DND-41 (cell line): ENCODE data around the gene PLXNA4.

Source experiments
- ATAC-seq: fragments of 200-7000 bp; cut with Tn5 transposase; 3 replicates; pipeline ENCODE4 v1.9.1; 2021; ENCODE audit warnings: low read depth; ENCODE audit not compliant: insufficient read depth
- DNase-seq: peaks from one replicate; pipeline ENCODE4 v3.0.0-alpha.2; 2020
- H2AFZ ChIP-seq: 2 replicates; pipeline ENCODE4 v1.6.0; 2012; ENCODE audit warnings: low read depth, low read length
- H3K27ac ChIP-seq: 2 replicates; pipeline ENCODE4 v1.5.1; 2012; ENCODE audit warnings: low read length, inconsistent platforms
- H3K27me3 ChIP-seq: fragments of 200-600 bp; sonication (generic); 2 replicates; pipeline ENCODE4 v1.6.0; 2012; ENCODE audit warnings: low read length, mild to moderate bottlenecking, inconsistent platforms; ENCODE audit not compliant: insufficient read depth, poor library complexity
- H3K36me3 ChIP-seq: 2 replicates; pipeline ENCODE4 v1.5.1; 2012; ENCODE audit warnings: low read length, inconsistent platforms; ENCODE audit not compliant: insufficient read depth
- H3K4me1 ChIP-seq: 2 replicates; pipeline ENCODE4 v1.5.1; 2012; ENCODE audit warnings: mild to moderate bottlenecking, low read length; ENCODE audit not compliant: insufficient read depth
- H3K4me2 ChIP-seq: 2 replicates; pipeline ENCODE4 v1.6.0; 2012; ENCODE audit warnings: mild to moderate bottlenecking, moderate library complexity, low read length, inconsistent platforms; ENCODE audit not compliant: insufficient read depth
- H3K4me3 ChIP-seq, 2 experiments: fragments of 200-600 bp in 1 of 2; shearing (Covaris generic) in 1 of 2; 2 replicates each; pipeline ENCODE4 v1.5.1; 2012 to 2016; ENCODE audit warnings: inconsistent platforms in 2 of 2, low read length in 2 of 2, mild to moderate bottlenecking in 2 of 2, low read depth in 1 of 2, moderate library complexity in 1 of 2
- H3K79me2 ChIP-seq: 2 replicates; pipeline ENCODE4 v1.6.0; 2012; ENCODE audit warnings: low read length, inconsistent platforms; ENCODE audit not compliant: insufficient read depth
- H3K9ac ChIP-seq: 2 replicates; pipeline ENCODE4 v1.6.0; 2012; ENCODE audit warnings: low read depth, mild to moderate bottlenecking, inconsistent platforms, low read length, moderate library complexity
- H3K9me3 ChIP-seq: 2 replicates; pipeline ENCODE4 v1.5.1; 2012; ENCODE audit warnings: low read length, moderate library complexity, mild to moderate bottlenecking, inconsistent platforms; ENCODE audit not compliant: insufficient read depth, severe bottlenecking
- H4K20me1 ChIP-seq: 2 replicates; pipeline ENCODE4 v1.6.0; 2012; ENCODE audit warnings: low read length; ENCODE audit not compliant: insufficient read depth
- CTCF ChIP-seq: IDR thresholded peaks from 2 replicates; pipeline ENCODE4 v1.5.1; 2012; ENCODE audit warnings: borderline replicate concordance, low read length, moderate library complexity, mild to moderate bottlenecking; ENCODE audit not compliant: poor library complexity, severe bottlenecking; ENCODE audit errors: extremely low read depth
- EZH2 ChIP-seq: IDR thresholded peaks from 3 replicates; pipeline ENCODE4 v1.6.1; 2012; ENCODE audit warnings: borderline replicate concordance, low read depth, mild to moderate bottlenecking, moderate library complexity, low read length, inconsistent platforms; ENCODE audit not compliant: severe bottlenecking

Gene PLXNA4

GRCh38 chr7:132435016-132435990 is 141.0 kb downstream of the PLXNA4 start:
- no peak overlapping the region for H3K9ac ChIP-seq
- H4K20me1 ChIP-seq, result no peaks in the 10 kb centered on the region
- H3K79me2 ChIP-seq, result no peaks in the 10 kb centered on the region
- H3K4me3 ChIP-seq, result no peak overlapping the region
- ATAC-seq (no peak), DNase-seq (no peak)
- H3K27ac ChIP-seq, result no peak overlapping the region
- no peak overlapping the region for H3K4me2 ChIP-seq
- peaks cover 2% of the 10 kb centered on the region for H3K27me3 ChIP-seq
- peaks cover 9% of the 10 kb centered on the region for H3K4me1 ChIP-seq
- no peak overlapping the region for H2AFZ ChIP-seq
- no peaks in the 10 kb centered on the region for H3K36me3 ChIP-seq
- TF ChIP-seq CTCF, result no peak
- TF ChIP-seq EZH2, result no peak
- H3K9me3 ChIP-seq, result no peaks in the 10 kb centered on the region

GRCh38 chr7:132434041-132434440 is 142.2 kb downstream of the PLXNA4 start:
- no peak overlapping the region for H2AFZ ChIP-seq
- no peak overlapping the region for H3K27ac ChIP-seq
- no peaks in the 10 kb centered on the region for H4K20me1 ChIP-seq
- peaks cover 2% of the 10 kb centered on the region for H3K27me3 ChIP-seq
- no peak overlapping the region for H3K9ac ChIP-seq
- no peaks in the 10 kb centered on the region for H3K79me2 ChIP-seq
- no peak overlapping the region for H3K4me3 ChIP-seq
- H3K9me3 ChIP-seq, result no peaks in the 10 kb centered on the region
- DNase-seq, result no peak
- TF ChIP-seq CTCF (no peak), EZH2 (no peak)
- H3K4me2 ChIP-seq, result no peak overlapping the region
- ATAC-seq, result no peak
- no peaks in the 10 kb centered on the region for H3K36me3 ChIP-seq
- peaks cover 9% of the 10 kb centered on the region for H3K4me1 ChIP-seq

GRCh38 chr7:132433301-132433700 is 143.0 kb downstream of the PLXNA4 start:
- Histone ChIP-seq H2AFZ (no peak overlapping the region), H3K4me3 (no peak overlapping the region), H3K4me2 (no peak overlapping the region), H3K4me1 (peaks cover 9% of the 10 kb centered on the region), H3K36me3 (no peaks in the 10 kb centered on the region), H4K20me1 (no peaks in the 10 kb centered on the region), H3K79me2 (no peaks in the 10 kb centered on the region), H3K27ac (no peak overlapping the region), H3K9me3 (no peaks in the 10 kb centered on the region), H3K9ac (no peak overlapping the region), H3K27me3 (peaks cover 2% of the 10 kb centered on the region)
- TF ChIP-seq CTCF, result no peak
- no peak for TF ChIP-seq EZH2
- DNase-seq (no peak), ATAC-seq (no peak)
